HG02798 (cell line): ENCODE data around the gene ROBO1.
"Not testable (repeated sequence)": the region's sequence is repeated elsewhere in the genome, so short reads cannot be mapped to it uniquely, and the experiment has no call there.

Experiments
- ATAC-seq: cut with Tn5 transposase; IDR thresholded peaks from one replicate; pipeline ENCODE4 v1.9.1; 2021; ENCODE audit warnings: mild to moderate bottlenecking; ENCODE audit not compliant: unreplicated experiment, poor library complexity

ROBO1 gene

GRCh38 chr3:79199966-79200365, 567.8 kb downstream of the ROBO1 start:
- ATAC-seq = no peak

- ATAC-seq = no peak
Measured at GRCh38 chr3:79187426-79187825, 580.4 kb downstream of the ROBO1 start.

GRCh38 chr3:79184251-79184650, 583.5 kb downstream of the ROBO1 start:
- ATAC-seq = no peak

GRCh38 chr3:79183496-79183895, 584.3 kb downstream of the ROBO1 start:
- ATAC-seq = no peak

GRCh38 chr3:79178471-79179180, 589.2 kb downstream of the ROBO1 start:
- no peak for ATAC-seq

GRCh38 chr3:79175870-79176269, 591.9 kb downstream of the ROBO1 start:
- no peak for ATAC-seq

- not testable (repeated sequence) for ATAC-seq
Measured at GRCh38 chr3:79173259-79173658, 594.5 kb downstream of the ROBO1 start.

GRCh38 chr3:79172241-79172640, 595.6 kb downstream of the ROBO1 start:
- ATAC-seq = no peak

GRCh38 chr3:79170021-79170420, 597.8 kb downstream of the ROBO1 start:
- ATAC-seq = no peak

- ATAC-seq = no peak
Measured at GRCh38 chr3:79167651-79168416, 600.0 kb downstream of the ROBO1 start.

- ATAC-seq = no peak
Measured at GRCh38 chr3:79162653-79163052, 605.1 kb downstream of the ROBO1 start.

- ATAC-seq = no peak
Measured at GRCh38 chr3:79161941-79162340, 605.9 kb downstream of the ROBO1 start.

GRCh38 chr3:79160421-79160820, 607.4 kb downstream of the ROBO1 start:
- ATAC-seq = no peak

- ATAC-seq = no peak
Measured at GRCh38 chr3:79159736-79160135, 608.1 kb downstream of the ROBO1 start.

GRCh38 chr3:79157191-79157590, 610.6 kb downstream of the ROBO1 start:
- ATAC-seq = no peak

- no peak for ATAC-seq
Measured at GRCh38 chr3:79154865-79155264, 612.9 kb downstream of the ROBO1 start.

- ATAC-seq = no peak
Measured at GRCh38 chr3:79148786-79149185, 619.0 kb downstream of the ROBO1 start.

GRCh38 chr3:79146024-79146423, 621.8 kb downstream of the ROBO1 start:
- ATAC-seq = no peak

- no peak for ATAC-seq
Measured at GRCh38 chr3:79140708-79141107, 627.1 kb downstream of the ROBO1 start.

- ATAC-seq = no peak
Measured at GRCh38 chr3:79139395-79140068, 628.3 kb downstream of the ROBO1 start.

- ATAC-seq = no peak
Measured at GRCh38 chr3:79125313-79125984, 642.3 kb downstream of the ROBO1 start.
